Kidney (tissue), 14 donors: ENCODE data around the gene COA1. TPM values are rescaled to one million over a fixed set of nuclear protein-coding genes. Genes with fewer than 3 reads are reported as not detected.
"Not testable (repeated sequence)": the region's sequence is repeated elsewhere in the genome, so short reads cannot be mapped to it uniquely, and the experiment has no call there.

ENCODE experiments used
- DNase-seq, 5 donors: peaks; one replicate each; pipeline ENCODE4 v3.0.0-alpha.2; 2013 to 2020
- FAIRE-seq: peaks from 2 replicates; lab custom pipeline; 2012; peaks lifted over from hg19 to GRCh38; lab: Jason Lieb, UNC
- H3K27ac ChIP-seq, 2 donors: one replicate each; pipeline ENCODE4 v1.7.0; 2013; ENCODE audit warnings: low read depth in 2 of 2, low read length in 2 of 2, inconsistent platforms in 1 of 2
- H3K27me3 ChIP-seq: one replicate; pipeline ENCODE4 v1.7.1; 2013; ENCODE audit warnings: low read length, inconsistent platforms; ENCODE audit not compliant: control insufficient read depth, insufficient read depth
- H3K36me3 ChIP-seq, 3 donors: one replicate each; pipeline versions ENCODE4 v1.7.0 to v1.7.1; 2013; ENCODE audit warnings: low read length in 3 of 3, control low read depth in 1 of 3, inconsistent platforms in 1 of 3; ENCODE audit not compliant: insufficient read depth in 3 of 3, control insufficient read depth in 2 of 3
- H3K4me1 ChIP-seq, 3 donors: one replicate each; pipeline versions ENCODE4 v1.7.0 to v1.7.1; 2013; ENCODE audit warnings: low read length in 3 of 3, inconsistent platforms in 1 of 3, low read depth in 1 of 3; ENCODE audit not compliant: control insufficient read depth in 2 of 3, insufficient read depth in 2 of 3
- H3K4me3 ChIP-seq, 3 donors: one replicate each; pipeline versions ENCODE4 v1.7.0 to v1.8.1; 2013; ENCODE audit warnings: low read length in 3 of 3, control low read depth in 1 of 3, inconsistent platforms in 1 of 3
- H3K9ac ChIP-seq, 3 donors: one replicate each; pipeline versions ENCODE4 v1.7.0 to v1.7.1; 2013; ENCODE audit warnings: low read length in 3 of 3, control low read depth in 1 of 3, inconsistent platforms in 1 of 3
- H3K9me3 ChIP-seq, 3 donors: one replicate each; pipeline versions ENCODE4 v1.7.0 to v1.7.1; 2013; ENCODE audit warnings: low read length in 3 of 3, control low read depth in 1 of 3, inconsistent platforms in 1 of 3; ENCODE audit not compliant: control insufficient read depth in 2 of 3, insufficient read depth in 1 of 3
- intact Hi-C: fragments of 100-400 bp; cut with DNase I; formaldehyde crosslinking; loops from one replicate; pipeline ENCODE4 v1.11.1; 2022
- polyA plus RNA-seq: library from polyadenylated mRNA; stranded (reverse); fragments of 350-450 nt; fragmentation: Illumina TruSeq; extraction: RNeasy Lipid Tissue Mini Kit (QIAGEN cat#74804); gene quantifications from one replicate; pipeline ENCODE4 v1.2.3, GENCODE V29; 2014; ENCODE audit warnings: low read depth, low replicate concordance; ENCODE audit not compliant: insufficient read depth
- total RNA-seq: library from RNA; stranded (reverse); fragmentation: NEBNext Ultra II Directional; extraction: Animal tissue kit (Norgen Biotek cat#: 25700); gene quantifications from one replicate; pipeline ENCODE4 v1.2.1, GENCODE V29; 2021
- TF ChIP-seq, protein P1 (sequence below): IDR thresholded peaks from 3 replicates; pipeline ENCODE4 v1.5.1; 2012; ENCODE audit warnings: mild to moderate bottlenecking, moderate library complexity, borderline replicate concordance; ENCODE audit not compliant: insufficient read depth; ENCODE audit errors: extremely low read depth
- donor health status: control.
- donor health status: control.
- donor health status: control.
- donor health status: control.
- donor health status: control.
- donor health status: DM: yes; HTN: yes; CAD: no.
- donor health status: Normal renal cell carcinoma (clear cell type).

The COA1 gene
- total and polyA plus RNA-seq, 2 donors from 2014 or later: 49.6 to 58.9 TPM

DNA sequence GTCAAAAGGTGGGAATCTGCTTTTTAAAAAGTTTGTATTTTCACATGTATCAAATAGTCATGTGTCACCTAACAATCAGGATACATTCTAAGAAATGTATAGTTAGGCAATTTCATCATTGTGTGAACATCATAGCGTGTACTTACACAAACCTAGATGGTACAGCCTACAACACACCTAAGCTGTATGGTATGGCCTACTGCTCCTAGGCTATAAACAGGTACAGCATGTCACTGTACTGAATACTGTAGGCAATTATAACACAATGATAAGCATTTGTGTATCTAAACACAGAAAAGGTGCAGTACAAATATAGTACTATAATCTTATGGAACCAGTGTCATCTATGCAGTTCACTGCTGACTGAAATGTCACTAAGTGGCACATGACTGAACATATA, 17.8 kb downstream of the COA1 start:
- intact Hi-C loops: no loop called here
- Histone ChIP-seq H3K36me3 (no peaks in the 10 kb centered on the region), H3K27ac (no peak overlapping the region), H3K27me3 (no peaks in the 10 kb centered on the region), H3K4me1 (no peaks in the 10 kb centered on the region), H3K4me3 (no peak overlapping the region), H3K9me3 (no peaks in the 10 kb centered on the region), H3K9ac (no peak overlapping the region)
- DNase-seq (no peak), FAIRE-seq (no peak)
- TF ChIP-seq, protein P1, sequence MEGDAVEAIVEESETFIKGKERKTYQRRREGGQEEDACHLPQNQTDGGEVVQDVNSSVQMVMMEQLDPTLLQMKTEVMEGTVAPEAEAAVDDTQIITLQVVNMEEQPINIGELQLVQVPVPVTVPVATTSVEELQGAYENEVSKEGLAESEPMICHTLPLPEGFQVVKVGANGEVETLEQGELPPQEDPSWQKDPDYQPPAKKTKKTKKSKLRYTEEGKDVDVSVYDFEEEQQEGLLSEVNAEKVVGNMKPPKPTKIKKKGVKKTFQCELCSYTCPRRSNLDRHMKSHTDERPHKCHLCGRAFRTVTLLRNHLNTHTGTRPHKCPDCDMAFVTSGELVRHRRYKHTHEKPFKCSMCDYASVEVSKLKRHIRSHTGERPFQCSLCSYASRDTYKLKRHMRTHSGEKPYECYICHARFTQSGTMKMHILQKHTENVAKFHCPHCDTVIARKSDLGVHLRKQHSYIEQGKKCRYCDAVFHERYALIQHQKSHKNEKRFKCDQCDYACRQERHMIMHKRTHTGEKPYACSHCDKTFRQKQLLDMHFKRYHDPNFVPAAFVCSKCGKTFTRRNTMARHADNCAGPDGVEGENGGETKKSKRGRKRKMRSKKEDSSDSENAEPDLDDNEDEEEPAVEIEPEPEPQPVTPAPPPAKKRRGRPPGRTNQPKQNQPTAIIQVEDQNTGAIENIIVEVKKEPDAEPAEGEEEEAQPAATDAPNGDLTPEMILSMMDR: no peak

DNA sequence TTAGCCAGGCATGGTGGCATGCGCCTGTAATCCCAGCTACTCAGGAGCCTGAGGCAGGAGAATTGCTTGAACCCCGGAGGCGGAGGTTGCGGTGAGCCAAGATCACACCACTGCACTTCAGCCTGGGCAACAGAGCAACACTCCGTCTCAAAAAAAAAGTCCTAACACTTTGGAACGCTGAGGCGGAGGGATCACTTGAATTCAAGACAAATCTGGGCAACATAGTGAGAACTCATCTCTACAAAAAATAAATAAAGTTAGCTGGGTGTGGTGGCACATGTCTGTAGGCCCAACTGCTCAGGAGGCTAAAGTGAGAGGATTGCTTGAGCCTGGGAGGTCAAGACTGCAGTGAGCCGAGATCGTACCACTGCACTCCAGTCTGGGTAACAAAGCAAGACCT, 21.3 kb downstream of the COA1 start:
- DNase-seq, H3K27ac ChIP-seq, intact Hi-C loops, H3K9me3 ChIP-seq, H3K9ac ChIP-seq, H3K4me3 ChIP-seq, H3K27me3 ChIP-seq, H3K36me3 ChIP-seq, FAIRE-seq, H3K4me1 ChIP-seq: not testable (repeated sequence)

DNA sequence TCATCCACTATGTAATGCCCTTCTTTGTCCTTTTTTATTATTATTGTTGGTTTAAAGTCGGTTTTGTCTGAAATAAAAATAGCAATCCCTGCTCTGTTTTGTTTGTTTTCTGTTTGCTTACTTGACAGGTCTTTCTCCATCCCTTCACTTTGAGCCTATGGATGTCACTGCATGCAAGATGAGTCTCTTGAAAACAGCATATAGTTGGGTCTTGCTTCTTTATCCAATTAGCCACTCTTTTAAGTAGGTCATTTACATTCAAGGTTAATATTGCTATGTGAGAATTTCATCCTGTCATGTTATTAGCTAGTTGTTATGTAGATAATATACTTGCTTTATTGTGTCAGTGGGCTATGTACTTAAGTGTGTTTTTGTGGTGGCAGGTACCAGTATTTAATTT, 25.8 kb downstream of the COA1 start:
- H3K27ac ChIP-seq: no peak overlapping the region
- no peak overlapping the region for H3K9ac ChIP-seq
- peaks cover 0 to 3% (median 0%) of the 10 kb centered on the region in 3 donors for H3K4me1 ChIP-seq
- H3K36me3 ChIP-seq: no peaks in the 10 kb centered on the region
- TF ChIP-seq, protein P1: no peak
- no peak for DNase-seq
- H3K9me3 ChIP-seq: no peaks in the 10 kb centered on the region
- no peak for FAIRE-seq
- no peak overlapping the region for H3K4me3 ChIP-seq
- no peaks in the 10 kb centered on the region for H3K27me3 ChIP-seq
- intact Hi-C loops: no loop called here

DNA sequence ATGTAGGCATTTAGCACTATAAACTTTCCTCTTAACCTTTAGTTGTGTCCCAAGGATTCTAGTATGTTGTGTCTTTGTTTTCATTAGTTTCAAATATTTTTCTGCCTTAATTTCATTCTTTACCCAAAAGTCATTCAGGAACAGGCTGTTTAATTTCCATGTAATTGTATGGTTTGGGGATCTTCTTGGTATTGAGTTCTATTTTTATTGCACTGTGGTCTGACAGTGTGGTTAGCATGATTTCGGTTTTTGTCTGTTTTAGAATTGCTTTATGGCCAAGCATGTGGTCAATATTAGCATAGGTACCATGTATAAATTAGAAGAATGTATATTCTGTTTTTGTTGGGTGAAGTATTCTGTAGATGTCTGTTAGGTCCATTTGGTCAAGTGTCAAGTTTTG, 26.3 kb downstream of the COA1 start:
- H3K9ac ChIP-seq: no peak overlapping the region
- no peaks in the 10 kb centered on the region for H3K9me3 ChIP-seq
- FAIRE-seq (no peak), DNase-seq (no peak)
- no peak overlapping the region for H3K4me3 ChIP-seq
- H3K27me3 ChIP-seq: no peaks in the 10 kb centered on the region
- TF ChIP-seq, protein P1: no peak
- H3K4me1 ChIP-seq: peaks cover 0 to 3% (median 0%) of the 10 kb centered on the region in 3 donors
- no peaks in the 10 kb centered on the region for H3K36me3 ChIP-seq
- H3K27ac ChIP-seq: no peak overlapping the region
- intact Hi-C loops: no loop called here
